ENCODE results near the gene PRSS8. TPM values are rescaled to one million over a fixed set of nuclear protein-coding genes. Genes with fewer than 3 reads are reported as not detected.
A peak's percentile ranks its signal among the peaks of the same experiment; 100 is the strongest.

The PRSS8 gene
- total RNA-seq, 1 experiment from 2014 or later, result 42.6 TPM

- TF ChIP-seq REST (IDR thresholded peaks at IDR 0.05; ENCODE audit: low read depth), result no peak
- no peak for TF ChIP-seq EGR1 (IDR thresholded peaks at IDR 0.05; ENCODE audit: low read depth)
- no peak for TF ChIP-seq ELF1 (IDR thresholded peaks at IDR 0.05; ENCODE audit: borderline replicate concordance, low read depth)
- no peak for TF ChIP-seq POLR2A (IDR thresholded peaks at IDR 0.05; ENCODE audit: borderline replicate concordance, extremely low read depth, insufficient read depth, insufficient read length)
- TF ChIP-seq CEBPB (IDR thresholded peaks at IDR 0.05; ENCODE audit: low read depth), result no peak
- no peak for TF ChIP-seq FOSL1 (IDR thresholded peaks at IDR 0.05; ENCODE audit: low read depth)
- 0 out of 2 replicates have a peak, but pooled peaks have one; percentile 24 for TF ChIP-seq CBX3 (IDR thresholded peaks at IDR 0.05; ENCODE audit: low read depth)
- no peak for TF ChIP-seq SIN3A (IDR thresholded peaks at IDR 0.05; ENCODE audit: low read depth)
- TF ChIP-seq ATF3 (IDR thresholded peaks at IDR 0.05), result no peak
Observed at GRCh38 chr16:31099860-31100638, 35.5 kb downstream of the PRSS8 start (continued).

Data from HCT116 (cell line).